Activated T-cell treated with anti-CD3 and anti-CD28 coated beads for 1 hour (primary cell): ENCODE measurements around the gene SLC4A5.

Source experiments
- DNase-seq: peaks from one replicate; pipeline ENCODE4 v3.0.0-alpha.2; 2020; ENCODE audit warnings: low read depth

Gene SLC4A5

GRCh38 chr2:74269667-74270066, 73.5 kb downstream of the SLC4A5 start:
- no peak for DNase-seq

- DNase-seq, result peak; percentile 35
Measured at GRCh38 chr2:74267068-74267467, 76.1 kb downstream of the SLC4A5 start.

GRCh38 chr2:74264281-74264680, 78.9 kb downstream of the SLC4A5 start:
- DNase-seq, result no peak

GRCh38 chr2:74262681-74263080, 80.5 kb downstream of the SLC4A5 start:
- no peak for DNase-seq

GRCh38 chr2:74261204-74261864, 81.9 kb downstream of the SLC4A5 start:
- no peak for DNase-seq

GRCh38 chr2:74260495-74260894, 82.7 kb downstream of the SLC4A5 start:
- DNase-seq, result no peak

GRCh38 chr2:74259733-74260132, 83.5 kb downstream of the SLC4A5 start:
- no peak for DNase-seq

- no peak for DNase-seq
Measured at GRCh38 chr2:74259191-74259590, 84.0 kb downstream of the SLC4A5 start.

- no peak for DNase-seq
Measured at GRCh38 chr2:74255660-74256213, 87.5 kb downstream of the SLC4A5 start.

- DNase-seq, result no peak
Measured at GRCh38 chr2:74253971-74254310, 89.3 kb downstream of the SLC4A5 start.

- no peak for DNase-seq
Measured at GRCh38 chr2:74253306-74253970, 89.8 kb downstream of the SLC4A5 start.

- DNase-seq, result no peak
Measured at GRCh38 chr2:74252862-74253261, 90.4 kb downstream of the SLC4A5 start.

- DNase-seq, result no peak
Measured at GRCh38 chr2:74252036-74252435, 91.2 kb downstream of the SLC4A5 start.

- peak; percentile 49 for DNase-seq
Measured at GRCh38 chr2:74250189-74250631, 93.0 kb downstream of the SLC4A5 start.

GRCh38 chr2:74249406-74250122, 93.7 kb downstream of the SLC4A5 start:
- no peak for DNase-seq

GRCh38 chr2:74246496-74247195, 96.6 kb downstream of the SLC4A5 start:
- no peak for DNase-seq

GRCh38 chr2:74244286-74244685, 98.9 kb downstream of the SLC4A5 start:
- no peak for DNase-seq

GRCh38 chr2:74242354-74243071, 100.7 kb downstream of the SLC4A5 start:
- DNase-seq, result no peak

GRCh38 chr2:74239346-74239745, 103.9 kb downstream of the SLC4A5 start:
- no peak for DNase-seq

- no peak for DNase-seq
Measured at GRCh38 chr2:74238879-74239278, 104.3 kb downstream of the SLC4A5 start.

GRCh38 chr2:74235041-74235440, 108.2 kb downstream of the SLC4A5 start:
- no peak for DNase-seq

- DNase-seq, result no peak
Measured at GRCh38 chr2:74233648-74234047, 109.6 kb downstream of the SLC4A5 start.
